HT1080 (cell line): ENCODE data around the gene ST6GALNAC5. TPM values are rescaled to one million over a fixed set of nuclear protein-coding genes. Genes with fewer than 3 reads are reported as not detected.
"Not testable (repeated sequence)": the region's sequence is repeated elsewhere in the genome, so short reads cannot be mapped to it uniquely, and the experiment has no call there.

Experiments used
- DNase-seq: peaks from one replicate; pipeline ENCODE4 v3.0.0-alpha.2; 2015; ENCODE audit warnings: low read depth
- total RNA-seq: library from RNA; depleted of rRNA; stranded (reverse); fragments of >200 nt; shearing (Covaris generic); gene quantifications from 2 replicates; pipeline ENCODE4 v1.2.3, GENCODE V29; 2014

ST6GALNAC5 gene
- total RNA-seq, 1 experiment from 2014 or later = 6.7 TPM

DNA sequence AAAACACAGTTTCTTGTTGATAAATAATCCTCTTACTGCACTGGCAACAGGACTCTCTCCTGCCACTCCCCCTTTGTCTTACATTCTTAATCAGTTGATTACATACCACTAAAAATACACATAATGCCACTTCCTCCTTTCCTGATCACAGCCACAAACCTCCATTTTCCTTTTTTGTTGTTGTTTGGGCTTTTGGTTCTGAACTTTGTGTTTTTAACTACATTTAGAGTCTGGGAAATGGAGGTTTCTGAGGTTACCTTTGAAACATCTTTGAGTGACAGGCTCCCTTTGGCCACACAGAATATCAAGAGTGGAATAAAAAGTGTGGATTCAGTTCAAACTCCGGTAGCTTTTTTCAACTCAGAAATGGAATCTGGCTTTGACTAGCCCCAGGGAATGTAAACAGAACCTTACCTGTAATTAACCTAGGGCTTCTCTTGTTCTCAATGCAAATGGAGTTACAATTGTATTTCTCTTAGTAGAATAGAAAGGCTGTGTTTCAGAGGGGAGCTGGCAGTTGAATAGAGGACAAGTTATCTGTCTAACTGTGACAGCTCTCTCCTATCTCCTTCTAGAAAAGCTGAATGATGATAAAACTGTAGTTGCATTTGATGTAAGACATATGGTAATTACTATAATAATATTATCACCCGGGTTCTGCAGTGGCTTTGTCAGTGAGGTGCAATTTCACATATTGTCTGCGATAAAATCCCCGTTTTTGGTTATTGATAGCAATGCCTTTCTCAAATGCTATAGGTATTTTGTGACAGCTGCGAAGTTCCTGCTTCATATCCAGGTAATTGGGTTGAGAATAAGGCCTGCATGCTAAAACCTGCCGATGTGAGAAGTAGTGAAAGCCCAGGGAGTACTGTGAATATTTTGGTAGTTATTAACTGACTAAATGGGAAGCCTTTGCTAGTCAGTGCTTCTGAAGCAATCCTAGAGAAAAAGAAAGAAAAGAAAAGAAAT, 66.9 kb downstream of the ST6GALNAC5 start:
- DNase-seq = no peak

DNA sequence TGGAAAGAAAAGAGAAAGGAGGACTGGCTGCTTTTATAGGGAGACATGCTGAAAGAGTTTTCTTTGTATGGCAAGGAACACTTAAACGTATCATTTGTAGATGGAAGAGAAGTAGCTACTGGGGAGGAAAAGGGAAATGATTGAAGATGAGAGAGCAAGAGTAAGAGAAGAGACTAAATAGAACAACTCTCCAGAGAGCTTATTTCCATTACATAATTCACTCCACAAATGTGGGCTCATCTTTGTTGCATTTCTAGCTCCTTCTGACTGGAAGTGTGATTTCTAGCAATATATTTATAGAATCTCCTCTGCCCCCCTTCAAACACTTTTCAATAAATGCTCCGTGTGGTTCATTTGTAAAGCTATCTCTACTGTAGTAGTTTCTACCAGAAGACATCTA, 71.0 kb downstream of the ST6GALNAC5 start:
- no peak for DNase-seq

DNA sequence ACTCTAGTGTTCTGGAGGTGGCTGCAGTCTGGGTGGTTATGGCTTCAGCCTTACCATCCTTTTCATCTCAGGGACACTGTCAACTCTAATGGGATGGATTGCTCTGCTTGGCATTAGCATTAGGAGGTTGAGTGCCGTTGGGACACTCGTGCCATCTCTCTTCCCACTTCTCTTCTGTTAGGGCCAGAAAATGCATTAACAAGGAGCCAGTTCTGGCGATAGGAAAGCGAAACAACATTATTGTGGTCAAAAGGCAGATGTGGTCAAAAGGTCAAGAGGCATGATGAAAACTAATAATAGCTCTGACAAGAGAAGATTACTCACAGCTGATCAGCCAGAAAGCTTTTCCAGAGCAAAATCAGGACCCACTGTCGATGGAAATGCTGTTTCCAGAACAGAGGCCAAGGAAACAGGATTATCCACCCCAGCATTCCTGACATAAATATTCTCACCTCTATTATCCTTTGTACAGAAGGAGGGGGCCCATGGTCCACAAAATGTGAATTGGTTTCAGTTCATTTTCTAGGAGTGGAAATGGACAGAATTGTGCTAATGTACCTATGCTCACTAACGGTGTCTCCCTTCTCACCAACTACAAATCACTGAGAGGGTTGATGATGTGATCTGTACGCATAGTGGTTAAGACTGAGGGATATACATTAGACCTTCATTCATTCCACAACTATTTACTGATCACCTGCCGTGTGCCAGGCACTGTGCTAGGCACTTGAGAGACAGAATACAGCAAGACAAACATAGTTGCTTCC, 72.0 kb downstream of the ST6GALNAC5 start:
- DNase-seq = peak; percentile 32

DNA sequence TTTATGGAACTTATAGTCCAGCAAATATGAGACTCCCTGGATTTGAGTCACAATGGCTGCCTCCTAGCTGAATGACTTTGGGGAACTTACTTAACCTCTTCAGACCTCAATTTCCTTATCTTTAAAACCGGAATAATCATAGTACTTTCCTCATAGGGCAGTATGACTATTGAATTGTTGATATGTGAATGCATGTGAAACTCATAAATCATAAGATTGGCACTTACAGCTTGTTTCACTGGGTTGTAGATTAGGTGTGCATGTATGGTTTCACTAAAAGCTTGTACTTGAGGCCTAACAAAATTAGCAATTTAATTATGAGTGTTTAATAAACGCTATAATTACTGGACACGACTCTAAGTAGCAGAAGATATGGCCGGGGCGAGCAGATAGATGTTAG, 72.5 kb downstream of the ST6GALNAC5 start:
- no peak for DNase-seq

DNA sequence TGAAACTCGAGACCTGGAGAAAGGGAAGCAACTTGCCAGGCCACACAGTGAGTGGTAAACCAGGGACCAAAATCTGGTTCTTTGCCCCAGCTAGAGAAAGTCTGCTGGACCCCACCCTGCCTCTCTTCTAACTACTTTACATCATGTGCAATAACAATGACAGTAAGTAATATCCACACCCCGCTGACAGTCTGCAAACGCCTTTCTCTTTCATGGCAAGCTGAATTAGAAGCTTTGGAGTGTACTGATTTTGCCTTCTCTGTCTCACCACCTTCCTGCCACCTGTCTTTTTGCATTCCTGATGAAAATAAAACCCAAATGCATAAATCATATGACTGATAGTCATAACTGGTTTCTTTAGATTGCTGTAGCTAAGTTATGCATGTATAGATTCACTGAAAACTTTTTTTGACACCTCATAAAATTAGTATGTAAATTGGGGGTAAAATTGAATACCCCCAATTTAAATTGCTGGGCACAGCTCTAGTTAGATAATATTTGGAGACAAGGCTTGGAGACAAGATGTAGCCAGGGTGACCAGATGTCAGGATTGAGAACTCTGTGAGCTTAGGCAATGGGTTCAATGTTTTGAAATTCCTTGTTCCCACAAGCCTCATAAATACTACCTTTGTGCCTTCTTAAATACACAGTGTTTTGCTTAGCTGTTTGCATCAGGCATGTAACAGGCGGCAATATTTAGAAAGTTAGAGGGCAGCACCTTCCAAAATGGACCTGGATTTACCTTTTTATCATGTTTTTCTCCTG, 73.5 kb downstream of the ST6GALNAC5 start:
- DNase-seq = no peak

DNA sequence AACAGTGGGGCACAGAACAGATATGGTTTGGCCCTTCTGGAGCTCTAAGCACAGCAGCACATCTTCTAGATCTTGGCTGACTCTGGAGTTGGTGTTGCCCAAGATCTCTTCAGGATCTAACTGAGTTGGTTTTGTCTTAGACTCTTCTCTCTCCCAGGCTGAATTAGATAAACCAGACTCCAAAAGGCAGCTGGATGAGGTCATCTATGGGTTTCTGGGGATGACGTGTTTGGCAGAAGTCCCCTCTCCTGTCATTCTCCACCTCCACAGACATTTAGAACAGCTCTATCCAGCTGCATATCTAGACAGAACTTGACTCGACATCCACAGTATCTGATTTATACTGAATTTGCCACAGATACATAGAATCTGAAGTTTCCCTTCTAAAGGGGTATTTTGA, 75.3 kb downstream of the ST6GALNAC5 start:
- peak; percentile 46 for DNase-seq

DNA sequence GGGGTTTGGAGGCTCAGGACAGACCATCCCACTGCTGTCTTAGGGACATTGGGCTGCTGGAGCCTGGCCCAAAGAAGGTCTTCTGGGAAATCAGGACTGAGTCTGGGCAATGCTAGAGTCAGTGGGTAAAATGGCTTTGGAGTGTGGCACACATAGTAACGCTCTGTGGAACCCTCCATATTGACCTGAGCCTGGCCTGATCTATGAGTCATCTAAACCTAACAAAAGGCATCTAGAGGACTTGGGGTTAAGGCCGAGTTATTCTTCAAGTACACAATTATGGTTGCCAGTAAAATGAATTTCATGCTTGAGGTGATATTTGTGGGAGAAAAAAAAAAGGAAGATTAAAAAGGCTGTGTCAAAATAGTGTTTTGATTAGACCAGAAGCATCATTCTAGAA, 77.7 kb downstream of the ST6GALNAC5 start:
- no peak for DNase-seq

DNA sequence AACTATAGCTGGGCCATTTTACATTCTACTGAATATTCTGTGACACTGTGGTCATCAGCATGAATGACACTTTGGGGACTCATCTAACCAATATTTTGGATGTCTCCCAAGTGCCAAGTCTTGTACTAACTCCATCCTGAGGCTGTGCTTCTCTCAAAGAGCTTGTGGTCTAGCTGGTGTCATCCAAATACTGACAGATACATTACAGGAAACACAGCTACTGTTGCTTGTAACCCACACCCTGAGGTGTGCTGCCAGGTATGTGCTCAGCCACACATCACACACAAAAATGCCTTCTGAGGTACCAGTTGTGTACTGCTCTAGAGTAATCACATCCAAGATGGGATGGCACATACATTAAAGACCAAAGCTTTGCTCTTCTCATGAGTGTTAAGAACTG, 81.6 kb downstream of the ST6GALNAC5 start:
- no peak for DNase-seq

DNA sequence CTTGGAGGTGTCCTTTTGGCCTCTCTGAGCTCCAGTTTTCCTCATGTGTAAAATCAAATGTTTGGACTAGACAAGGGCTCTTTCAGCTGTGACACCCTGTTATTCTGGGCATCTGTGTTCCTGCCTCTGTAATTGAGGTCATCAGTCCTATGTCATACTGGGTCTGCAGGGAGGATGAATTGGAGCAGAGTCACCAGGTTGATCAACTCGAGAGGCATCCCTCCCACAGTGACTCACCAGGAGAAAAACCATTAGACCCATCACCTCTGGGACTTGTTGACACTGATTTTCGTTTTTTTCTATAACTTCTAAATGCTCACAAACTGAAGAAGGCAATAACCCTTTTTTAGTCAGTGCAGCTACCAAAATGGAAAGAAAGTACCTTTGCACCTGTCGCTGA, 82.2 kb downstream of the ST6GALNAC5 start:
- DNase-seq = peak; percentile 84

DNA sequence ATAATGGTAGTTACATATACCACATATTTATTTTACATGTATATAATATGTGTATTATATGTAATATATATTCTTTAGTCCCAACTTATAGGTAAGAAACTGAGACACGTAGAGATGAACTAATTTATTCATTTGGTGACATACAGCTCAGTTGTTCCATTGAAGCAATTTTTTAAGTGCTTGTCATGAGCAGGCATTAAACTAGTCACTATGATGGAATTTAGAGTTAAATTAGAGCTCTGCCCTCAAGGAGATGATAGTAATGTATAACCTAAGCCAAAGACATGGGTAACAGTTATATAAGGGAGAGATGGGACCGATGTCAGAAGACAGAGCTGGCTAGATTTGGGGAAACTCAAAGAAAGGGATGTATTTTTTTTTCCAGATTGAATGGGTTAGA, 83.0 kb downstream of the ST6GALNAC5 start:
- no peak for DNase-seq

DNA sequence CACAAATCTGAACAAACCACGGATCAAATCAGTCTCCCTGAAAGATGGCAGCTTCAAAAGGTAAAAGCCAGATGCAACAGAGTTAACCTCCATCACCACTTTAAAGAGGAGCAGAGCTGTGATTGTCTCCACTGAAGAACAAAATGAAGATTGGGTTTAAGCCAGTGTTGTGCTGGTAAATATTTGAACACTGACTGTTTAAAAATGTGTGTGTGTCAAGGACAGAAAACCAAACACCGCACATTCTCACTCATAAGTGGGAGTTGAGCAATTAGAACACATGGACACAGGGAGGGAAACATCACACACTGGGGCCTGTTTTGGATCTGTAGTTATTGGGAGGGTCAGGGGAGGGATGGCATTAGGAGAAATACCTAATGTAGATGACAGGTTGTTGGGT, 83.9 kb downstream of the ST6GALNAC5 start:
- no peak for DNase-seq

DNA sequence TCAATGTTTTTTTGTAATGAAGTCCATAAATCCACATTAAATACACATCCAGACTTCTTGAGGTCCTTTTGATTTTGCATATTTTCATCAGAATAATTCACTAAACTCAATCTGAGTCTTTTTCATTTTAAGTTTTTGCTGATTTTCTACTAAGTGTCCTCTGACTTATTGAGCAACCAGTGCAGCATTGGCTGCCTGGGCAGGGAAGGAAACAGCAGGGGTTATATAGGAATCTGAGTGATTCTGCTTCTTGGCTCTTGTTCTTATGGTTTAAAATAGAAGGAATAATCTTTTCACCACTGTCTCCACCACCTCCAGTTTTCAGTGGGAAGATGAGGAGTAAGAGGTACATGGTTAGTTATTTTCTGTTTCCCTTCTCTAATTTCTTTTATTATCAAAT, 88.4 kb downstream of the ST6GALNAC5 start:
- no peak for DNase-seq

DNA sequence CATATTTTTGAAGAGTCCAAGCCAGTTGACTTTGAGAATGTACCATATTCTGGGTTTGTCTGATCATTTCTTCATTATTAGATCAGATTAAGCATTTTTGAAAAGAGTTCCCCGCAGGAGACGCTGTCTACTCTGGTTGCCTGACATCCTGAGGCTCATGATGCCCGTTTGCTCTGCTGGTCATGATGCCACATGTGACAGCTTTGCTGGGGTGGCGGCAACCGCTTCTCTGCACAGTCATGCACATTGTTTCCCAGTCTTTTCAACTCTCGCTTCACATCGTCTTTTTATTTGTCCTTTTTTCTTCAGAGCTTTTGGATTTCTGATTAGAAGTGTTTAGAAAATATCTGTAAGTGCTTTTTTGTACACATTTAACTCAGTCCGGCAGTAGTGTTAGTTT, 90.7 kb downstream of the ST6GALNAC5 start:
- DNase-seq = no peak

DNA sequence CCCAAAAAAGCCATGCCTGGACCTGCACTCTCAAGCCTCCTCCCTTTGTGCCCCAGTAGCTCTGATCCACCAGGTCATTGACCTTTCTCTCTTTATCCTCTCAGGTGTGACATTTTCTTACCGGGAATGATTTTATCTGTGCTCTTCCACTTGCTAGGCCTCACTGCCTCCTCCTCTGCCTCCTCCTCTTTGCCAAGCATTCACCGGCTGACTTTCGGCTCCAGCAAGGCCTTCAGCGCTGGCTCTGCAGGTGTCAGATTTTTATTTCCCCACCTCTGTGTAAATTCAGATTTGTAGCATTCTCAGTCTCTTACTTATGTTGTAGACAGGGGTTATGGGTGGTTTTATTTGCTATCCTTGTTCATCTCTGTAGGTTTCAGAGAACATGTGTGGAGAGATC, 91.5 kb downstream of the ST6GALNAC5 start:
- DNase-seq = no peak

DNA sequence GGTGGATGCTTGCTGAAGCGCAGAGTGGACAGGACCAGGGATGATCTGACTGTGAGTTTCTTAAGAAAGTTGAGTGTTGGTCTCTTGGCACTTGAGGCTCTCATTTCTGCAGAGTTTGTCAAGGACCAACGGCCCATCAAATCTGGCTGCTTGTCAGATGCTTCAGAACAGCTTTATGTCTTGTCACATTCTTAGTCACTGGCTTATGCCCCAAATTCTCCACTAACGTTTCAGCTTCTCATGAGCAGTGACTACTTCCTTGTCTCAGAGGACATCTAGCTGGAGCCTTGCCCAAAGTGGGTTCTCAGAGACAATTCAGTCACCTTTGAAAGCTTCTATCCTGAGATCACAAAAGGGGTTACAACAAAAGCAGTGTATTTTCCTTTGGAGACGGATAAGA, 92.3 kb downstream of the ST6GALNAC5 start:
- no peak for DNase-seq

DNA sequence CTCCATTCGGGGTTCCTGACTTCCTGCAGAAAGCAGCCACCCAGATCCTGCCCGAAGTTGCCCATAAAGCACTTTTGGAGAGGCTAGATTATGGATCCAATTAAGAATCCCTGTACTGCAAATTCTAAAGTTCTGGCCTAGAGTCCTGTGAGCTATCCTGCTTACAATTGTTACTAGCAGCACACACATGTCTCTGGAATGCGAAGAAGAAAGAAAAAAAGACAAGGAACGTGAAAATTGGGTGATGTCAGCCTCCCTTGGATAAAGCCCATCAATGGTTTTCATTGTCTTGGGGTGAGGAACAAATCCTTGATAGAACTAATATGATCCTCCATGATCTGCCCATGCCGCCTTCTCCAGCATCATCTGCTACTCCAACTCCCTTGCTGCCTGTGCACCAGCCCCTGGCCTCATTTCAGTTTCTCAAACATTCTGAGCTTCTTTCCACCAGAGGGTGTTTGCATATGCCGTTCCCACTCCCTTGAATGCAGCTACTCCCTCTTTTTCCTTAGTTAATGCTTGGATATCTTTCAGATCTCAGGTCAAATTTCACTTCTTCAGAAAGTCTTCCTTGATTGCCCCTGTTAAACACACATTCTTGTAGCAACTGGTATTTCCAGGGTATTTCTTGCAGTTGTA, 94.0 kb downstream of the ST6GALNAC5 start:
- peak; percentile 72 for DNase-seq

DNA sequence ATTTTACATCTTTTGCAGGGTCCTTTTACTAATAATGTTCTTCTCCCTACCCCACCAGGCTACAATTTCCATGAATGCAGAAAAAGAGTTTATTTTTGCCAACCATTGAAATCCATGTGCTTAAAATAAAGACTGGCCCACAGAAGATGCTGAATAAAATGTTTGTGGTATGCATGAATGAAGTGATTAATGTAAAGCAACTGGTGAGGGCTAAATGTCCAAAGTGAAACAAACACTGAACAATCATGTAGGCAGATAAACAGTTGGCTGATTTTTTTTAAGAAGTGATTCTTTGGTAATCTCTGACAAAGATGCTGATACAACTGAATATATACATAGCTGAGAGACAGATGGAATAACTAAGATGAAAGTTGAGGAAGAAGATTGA, 94.5 kb downstream of the ST6GALNAC5 start:
- no peak for DNase-seq

DNA sequence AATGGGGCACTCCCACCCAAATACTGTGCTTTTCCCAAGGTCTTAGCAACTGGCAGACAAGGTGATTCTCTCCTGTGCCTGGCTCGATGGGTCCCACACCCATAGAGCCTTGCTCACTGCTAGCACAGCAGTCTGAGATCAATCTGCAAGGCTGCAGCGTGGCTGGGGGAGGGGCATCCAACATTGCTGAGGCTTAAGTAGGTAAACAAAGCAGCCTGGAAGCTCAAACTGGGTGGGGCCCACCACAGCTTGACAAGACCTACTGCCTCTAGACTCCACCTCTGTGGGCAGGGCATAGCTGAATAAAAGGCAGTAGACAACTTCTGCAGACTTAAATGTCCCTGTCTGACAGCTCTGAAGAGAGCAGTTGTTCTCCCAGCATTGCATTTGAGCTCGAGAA, 114.0 kb downstream of the ST6GALNAC5 start:
- DNase-seq = not testable (repeated sequence)

DNA sequence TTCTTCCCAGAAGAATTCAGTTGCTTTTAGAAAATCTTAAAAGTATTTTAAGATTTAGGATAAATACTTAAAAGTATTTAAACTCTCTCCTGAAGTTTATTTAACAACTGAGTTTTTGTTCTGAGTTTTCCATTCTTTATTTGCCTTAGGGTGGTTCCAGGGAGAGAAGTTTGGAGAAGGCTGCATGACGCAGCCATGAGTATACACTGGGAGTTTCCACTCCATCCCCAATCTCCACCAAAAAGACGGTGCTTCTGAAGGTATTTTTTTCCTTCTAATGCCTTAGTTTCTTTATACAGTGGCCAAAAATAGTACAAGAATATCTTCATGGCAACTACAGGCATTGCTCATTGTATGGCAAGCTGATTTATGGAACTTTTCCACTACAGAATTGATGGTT, 122.7 kb downstream of the ST6GALNAC5 start:
- DNase-seq = no peak

DNA sequence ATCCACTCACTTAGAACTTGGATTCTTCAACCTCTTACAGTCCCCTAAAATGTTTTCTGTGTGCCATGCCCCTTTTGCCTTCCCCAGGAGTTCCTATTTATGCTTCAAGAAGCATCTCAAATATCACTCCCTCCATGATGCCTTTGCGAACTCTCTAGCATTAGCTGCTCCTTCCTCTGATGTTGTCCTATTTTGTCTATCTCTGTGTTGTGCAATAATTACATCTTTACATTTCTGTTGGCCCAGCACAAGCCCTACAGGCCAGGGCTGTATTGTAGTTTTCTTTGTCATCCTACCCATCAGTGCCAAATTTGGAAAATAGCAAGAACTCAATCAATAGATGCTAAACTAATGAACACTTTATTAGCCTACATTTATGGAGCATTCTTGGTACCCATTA, 125.8 kb downstream of the ST6GALNAC5 start:
- DNase-seq = no peak

DNA sequence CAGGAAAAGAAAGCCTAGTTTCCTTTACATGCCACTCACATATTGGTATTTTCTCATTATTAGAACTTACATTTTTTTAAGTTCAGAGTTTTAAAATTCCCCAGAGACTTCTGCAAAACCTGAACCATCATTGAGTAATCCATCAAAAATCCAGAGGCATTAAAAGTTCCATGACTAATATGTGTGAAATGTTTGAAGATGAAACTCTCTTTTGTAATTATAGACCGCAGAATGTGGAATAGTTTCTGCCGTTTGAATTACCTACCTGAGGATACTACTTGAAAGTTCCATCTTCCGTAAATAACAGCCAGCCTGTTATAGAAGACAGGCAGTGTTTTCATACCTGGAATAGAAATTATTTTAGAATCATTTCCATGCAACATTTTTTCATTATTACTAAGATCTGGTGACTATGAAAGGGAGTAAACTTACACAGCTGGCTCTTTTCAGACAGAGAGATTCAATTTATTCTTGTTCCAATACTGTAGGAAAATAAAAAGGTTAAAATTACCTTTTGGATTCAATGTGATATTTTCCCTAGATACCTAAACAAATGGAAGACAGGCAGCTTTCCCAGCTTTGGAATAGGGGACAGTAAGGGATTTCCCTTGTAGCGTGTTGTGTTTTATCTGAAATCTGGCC, 131.4 kb downstream of the ST6GALNAC5 start:
- DNase-seq = peak; percentile 94
